Measurements from ENCODE around the gene ALMS1.

ALMS1 gene, protein sequence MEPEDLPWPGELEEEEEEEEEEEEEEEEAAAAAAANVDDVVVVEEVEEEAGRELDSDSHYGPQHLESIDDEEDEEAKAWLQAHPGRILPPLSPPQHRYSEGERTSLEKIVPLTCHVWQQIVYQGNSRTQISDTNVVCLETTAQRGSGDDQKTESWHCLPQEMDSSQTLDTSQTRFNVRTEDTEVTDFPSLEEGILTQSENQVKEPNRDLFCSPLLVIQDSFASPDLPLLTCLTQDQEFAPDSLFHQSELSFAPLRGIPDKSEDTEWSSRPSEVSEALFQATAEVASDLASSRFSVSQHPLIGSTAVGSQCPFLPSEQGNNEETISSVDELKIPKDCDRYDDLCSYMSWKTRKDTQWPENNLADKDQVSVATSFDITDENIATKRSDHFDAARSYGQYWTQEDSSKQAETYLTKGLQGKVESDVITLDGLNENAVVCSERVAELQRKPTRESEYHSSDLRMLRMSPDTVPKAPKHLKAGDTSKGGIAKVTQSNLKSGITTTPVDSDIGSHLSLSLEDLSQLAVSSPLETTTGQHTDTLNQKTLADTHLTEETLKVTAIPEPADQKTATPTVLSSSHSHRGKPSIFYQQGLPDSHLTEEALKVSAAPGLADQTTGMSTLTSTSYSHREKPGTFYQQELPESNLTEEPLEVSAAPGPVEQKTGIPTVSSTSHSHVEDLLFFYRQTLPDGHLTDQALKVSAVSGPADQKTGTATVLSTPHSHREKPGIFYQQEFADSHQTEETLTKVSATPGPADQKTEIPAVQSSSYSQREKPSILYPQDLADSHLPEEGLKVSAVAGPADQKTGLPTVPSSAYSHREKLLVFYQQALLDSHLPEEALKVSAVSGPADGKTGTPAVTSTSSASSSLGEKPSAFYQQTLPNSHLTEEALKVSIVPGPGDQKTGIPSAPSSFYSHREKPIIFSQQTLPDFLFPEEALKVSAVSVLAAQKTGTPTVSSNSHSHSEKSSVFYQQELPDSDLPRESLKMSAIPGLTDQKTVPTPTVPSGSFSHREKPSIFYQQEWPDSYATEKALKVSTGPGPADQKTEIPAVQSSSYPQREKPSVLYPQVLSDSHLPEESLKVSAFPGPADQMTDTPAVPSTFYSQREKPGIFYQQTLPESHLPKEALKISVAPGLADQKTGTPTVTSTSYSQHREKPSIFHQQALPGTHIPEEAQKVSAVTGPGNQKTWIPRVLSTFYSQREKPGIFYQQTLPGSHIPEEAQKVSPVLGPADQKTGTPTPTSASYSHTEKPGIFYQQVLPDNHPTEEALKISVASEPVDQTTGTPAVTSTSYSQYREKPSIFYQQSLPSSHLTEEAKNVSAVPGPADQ (N-terminal part only)

DNA sequence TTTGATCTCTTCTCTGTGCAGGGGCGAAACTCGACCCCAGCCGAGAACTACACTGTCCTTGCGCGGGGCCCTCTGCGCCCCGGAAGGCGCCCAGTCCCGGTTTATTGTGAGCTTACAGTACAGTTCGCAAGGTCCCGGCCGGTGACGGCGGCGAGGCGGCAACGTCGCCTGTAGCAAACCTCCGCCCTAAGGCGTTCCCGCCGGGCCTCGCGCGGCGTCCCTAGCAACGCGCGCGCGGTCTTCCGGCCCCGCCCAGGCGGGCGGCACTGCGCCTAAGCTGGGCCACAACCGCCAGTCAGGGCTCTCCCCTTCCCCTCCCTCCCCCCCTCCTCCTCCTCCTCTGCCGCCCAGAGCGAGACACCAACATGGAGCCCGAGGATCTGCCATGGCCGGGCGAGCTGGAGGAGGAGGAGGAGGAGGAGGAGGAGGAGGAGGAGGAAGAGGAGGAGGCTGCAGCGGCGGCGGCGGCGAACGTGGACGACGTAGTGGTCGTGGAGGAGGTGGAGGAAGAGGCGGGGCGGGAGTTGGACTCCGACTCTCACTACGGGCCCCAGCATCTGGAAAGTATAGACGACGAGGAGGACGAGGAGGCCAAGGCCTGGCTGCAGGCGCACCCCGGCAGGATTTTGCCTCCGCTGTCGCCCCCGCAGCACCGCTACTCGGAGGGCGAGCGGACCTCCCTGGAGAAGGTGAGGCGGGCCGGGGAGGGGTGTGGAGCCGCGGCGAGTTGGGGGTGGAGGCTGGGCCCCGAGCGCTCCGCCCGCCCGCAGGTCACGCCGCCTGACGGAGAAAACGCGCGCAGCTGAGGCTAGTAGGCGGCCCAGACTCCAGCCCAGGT lies at the start of gene ALMS1:
Gene ALMS1 (plus strand): TSS at position 333 of the 838 bp plus-strand sequence. CDS start 33 bp downstream, at position 366.
- H3K4me3 ChIP-seq (ENCODE audit: low read depth in 1 of 2, low read length in 2 of 2), result peak within 1 kb of the TSS; percentile 46 to 80
- H3K36me3 ChIP-seq (ENCODE audit: insufficient read depth, low read length), result no peaks in the 10 kb centered on the region; the same call in 1 of the 2 replicates
- no peak for TF ChIP-seq EZH2 (IDR thresholded peaks at IDR 0.05; ENCODE audit: borderline replicate concordance, low read depth, low read length, severe bottlenecking)
- TF ChIP-seq, protein P1, sequence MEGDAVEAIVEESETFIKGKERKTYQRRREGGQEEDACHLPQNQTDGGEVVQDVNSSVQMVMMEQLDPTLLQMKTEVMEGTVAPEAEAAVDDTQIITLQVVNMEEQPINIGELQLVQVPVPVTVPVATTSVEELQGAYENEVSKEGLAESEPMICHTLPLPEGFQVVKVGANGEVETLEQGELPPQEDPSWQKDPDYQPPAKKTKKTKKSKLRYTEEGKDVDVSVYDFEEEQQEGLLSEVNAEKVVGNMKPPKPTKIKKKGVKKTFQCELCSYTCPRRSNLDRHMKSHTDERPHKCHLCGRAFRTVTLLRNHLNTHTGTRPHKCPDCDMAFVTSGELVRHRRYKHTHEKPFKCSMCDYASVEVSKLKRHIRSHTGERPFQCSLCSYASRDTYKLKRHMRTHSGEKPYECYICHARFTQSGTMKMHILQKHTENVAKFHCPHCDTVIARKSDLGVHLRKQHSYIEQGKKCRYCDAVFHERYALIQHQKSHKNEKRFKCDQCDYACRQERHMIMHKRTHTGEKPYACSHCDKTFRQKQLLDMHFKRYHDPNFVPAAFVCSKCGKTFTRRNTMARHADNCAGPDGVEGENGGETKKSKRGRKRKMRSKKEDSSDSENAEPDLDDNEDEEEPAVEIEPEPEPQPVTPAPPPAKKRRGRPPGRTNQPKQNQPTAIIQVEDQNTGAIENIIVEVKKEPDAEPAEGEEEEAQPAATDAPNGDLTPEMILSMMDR (IDR thresholded peaks at IDR 0.05; ENCODE audit: borderline replicate concordance, extremely low read depth, low read length, poor library complexity, severe bottlenecking), result peak; percentile 22
- peaks cover 46% of the 10 kb centered on the region for H3K79me2 ChIP-seq (ENCODE audit: insufficient read depth, low read length)
- DNase-seq, result peak; percentile 94
- ATAC-seq (ENCODE audit: insufficient read depth, low read depth), result peak; percentile 83
- H4K20me1 ChIP-seq (ENCODE audit: insufficient read depth, low read length), result peaks cover 8% of the 10 kb centered on the region; the same call in 1 of the 2 replicates
- H3K9me3 ChIP-seq (ENCODE audit: insufficient read depth, low read length, severe bottlenecking), result no peaks in the 10 kb centered on the region
- peak within 1 kb of the TSS; percentile 73 for H3K4me2 ChIP-seq (ENCODE audit: insufficient read depth, low read length)
- H3K27me3 ChIP-seq (ENCODE audit: insufficient read depth, low read length, poor library complexity), result no peaks in the 10 kb centered on the region
- H2AFZ ChIP-seq (ENCODE audit: low read depth, low read length), result peak within 1 kb of the TSS; percentile 91
- H3K9ac ChIP-seq (ENCODE audit: low read depth, low read length), result peak within 1 kb of the TSS; percentile 65
- peak within 1 kb of the TSS; percentile 81 for H3K27ac ChIP-seq (ENCODE audit: low read length)
- H3K4me1 ChIP-seq (ENCODE audit: insufficient read depth, low read length), result peaks cover 33% of the 10 kb centered on the region

DNA sequence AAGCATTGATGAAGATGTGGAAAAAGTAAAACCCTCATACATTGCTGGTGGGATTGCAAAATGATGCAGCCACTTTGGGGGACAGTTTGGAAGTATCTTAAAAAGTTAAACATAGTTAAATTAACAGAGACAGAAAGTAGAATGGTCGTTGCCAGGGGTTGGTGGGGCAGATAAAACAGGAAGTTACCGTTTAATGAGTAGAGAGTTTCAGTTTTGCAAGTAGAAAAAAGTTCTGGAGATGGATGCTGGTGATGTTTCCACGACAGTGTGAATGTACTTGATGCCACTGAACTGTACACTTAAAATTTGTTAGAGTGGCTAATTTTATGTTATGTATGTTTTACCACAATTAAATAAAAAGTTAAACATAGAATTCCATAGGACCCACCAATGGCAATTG lies 47.8 kb upstream of the ALMS1 start:
- Histone ChIP-seq H3K9ac (ENCODE audit: low read depth, low read length) (no peak overlapping the region), H4K20me1 (ENCODE audit: insufficient read depth, low read length) (no peaks in the 10 kb centered on the region), H3K4me1 (ENCODE audit: insufficient read depth, low read length) (peaks cover 17% of the 10 kb centered on the region), H3K4me3 (ENCODE audit: low read depth in 1 of 2, low read length in 2 of 2) (no peak overlapping the region), H3K9me3 (ENCODE audit: insufficient read depth, low read length, severe bottlenecking) (peaks cover 3% of the 10 kb centered on the region), H3K27ac (ENCODE audit: low read length) (peak overlapping the region; percentile 48), H3K79me2 (ENCODE audit: insufficient read depth, low read length) (no peaks in the 10 kb centered on the region), H2AFZ (ENCODE audit: low read depth, low read length) (peak overlapping the region; percentile 65), H3K4me2 (ENCODE audit: insufficient read depth, low read length) (no peak overlapping the region; the same call in 1 of the 2 replicates), H3K36me3 (ENCODE audit: insufficient read depth, low read length) (no peaks in the 10 kb centered on the region), H3K27me3 (ENCODE audit: insufficient read depth, low read length, poor library complexity) (no peaks in the 10 kb centered on the region)
- ATAC-seq (ENCODE audit: insufficient read depth, low read depth) (peak; percentile 64), DNase-seq (peak; percentile 5)
- TF ChIP-seq, protein P1 (IDR thresholded peaks at IDR 0.05; ENCODE audit: borderline replicate concordance, extremely low read depth, low read length, poor library complexity, severe bottlenecking), result no peak
- TF ChIP-seq EZH2 (IDR thresholded peaks at IDR 0.05; ENCODE audit: borderline replicate concordance, low read depth, low read length, severe bottlenecking), result no peak

DNA sequence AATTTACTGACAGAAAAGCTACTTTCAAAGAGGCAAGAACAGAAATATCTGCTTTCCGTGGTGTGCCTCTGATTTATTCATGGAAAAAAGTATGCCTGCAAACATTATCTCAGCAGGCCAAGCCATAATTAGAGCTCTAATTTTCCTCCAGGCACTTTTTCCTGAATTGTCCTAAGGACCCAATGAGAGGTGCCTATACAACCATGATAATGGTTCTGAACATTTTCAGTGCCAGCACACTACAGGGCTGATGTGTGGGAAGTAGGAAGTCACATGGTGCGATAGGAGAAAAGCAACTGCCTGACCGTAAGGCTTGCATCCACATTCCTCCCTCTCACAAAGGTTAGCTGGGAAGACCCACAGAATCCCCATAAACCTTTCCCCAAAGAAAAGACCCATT lies 46.4 kb upstream of the ALMS1 start:
- Histone ChIP-seq H3K4me1 (ENCODE audit: insufficient read depth, low read length) (peaks cover 11% of the 10 kb centered on the region), H2AFZ (ENCODE audit: low read depth, low read length) (peak overlapping the region; percentile 24; the same call in 1 of the 2 replicates), H3K36me3 (ENCODE audit: insufficient read depth, low read length) (no peaks in the 10 kb centered on the region), H3K9me3 (ENCODE audit: insufficient read depth, low read length, severe bottlenecking) (peaks cover 3% of the 10 kb centered on the region), H3K79me2 (ENCODE audit: insufficient read depth, low read length) (no peaks in the 10 kb centered on the region), H3K27me3 (ENCODE audit: insufficient read depth, low read length, poor library complexity) (no peaks in the 10 kb centered on the region), H4K20me1 (ENCODE audit: insufficient read depth, low read length) (no peaks in the 10 kb centered on the region), H3K9ac (ENCODE audit: low read depth, low read length) (no peak overlapping the region), H3K4me3 (ENCODE audit: low read depth in 1 of 2, low read length in 2 of 2) (no peak overlapping the region), H3K4me2 (ENCODE audit: insufficient read depth, low read length) (no peak overlapping the region), H3K27ac (ENCODE audit: low read length) (no peak overlapping the region)
- no peak for ATAC-seq (ENCODE audit: insufficient read depth, low read depth)
- no peak for DNase-seq
- TF ChIP-seq, protein P1 (IDR thresholded peaks at IDR 0.05; ENCODE audit: borderline replicate concordance, extremely low read depth, low read length, poor library complexity, severe bottlenecking), result no peak
- TF ChIP-seq EZH2 (IDR thresholded peaks at IDR 0.05; ENCODE audit: borderline replicate concordance, low read depth, low read length, severe bottlenecking), result no peak
